VCaP (cell line): ENCODE data around the gene GRK4.

Source experiments
- H3K27ac ChIP-seq: fragments of 450-650 bp; 2 replicates; pipeline ENCODE4 v1.5.1; 2017
- TF ChIP-seq, protein P1 (sequence below): fragments of 450-650 bp; conservative IDR thresholded peaks from 2 replicates; pipeline ENCODE4 v1.5.1; 2017; ENCODE audit warnings: mild to moderate bottlenecking, moderate library complexity

GRK4 gene

DNA sequence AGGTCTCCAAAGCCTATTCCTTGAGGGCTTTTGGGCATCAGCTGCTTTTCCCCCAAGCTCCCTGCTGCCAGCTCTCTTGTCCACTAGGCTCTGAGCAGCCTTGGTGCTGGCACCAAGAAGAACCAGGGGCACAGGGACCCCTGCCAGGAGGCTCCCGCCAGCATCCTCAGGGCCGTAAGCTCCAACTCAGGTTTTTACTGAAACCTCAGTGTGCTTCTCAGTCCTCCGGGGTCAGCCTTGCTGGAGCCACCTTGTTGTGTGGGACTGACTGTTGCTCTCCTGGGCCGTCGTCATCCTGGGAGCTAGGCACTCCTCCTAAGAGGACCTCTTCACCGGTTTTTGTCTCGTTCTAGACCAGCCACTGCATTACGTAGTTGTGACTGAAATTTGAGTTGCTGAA is 39.1 kb upstream of the GRK4 start:
- TF ChIP-seq, protein P1, sequence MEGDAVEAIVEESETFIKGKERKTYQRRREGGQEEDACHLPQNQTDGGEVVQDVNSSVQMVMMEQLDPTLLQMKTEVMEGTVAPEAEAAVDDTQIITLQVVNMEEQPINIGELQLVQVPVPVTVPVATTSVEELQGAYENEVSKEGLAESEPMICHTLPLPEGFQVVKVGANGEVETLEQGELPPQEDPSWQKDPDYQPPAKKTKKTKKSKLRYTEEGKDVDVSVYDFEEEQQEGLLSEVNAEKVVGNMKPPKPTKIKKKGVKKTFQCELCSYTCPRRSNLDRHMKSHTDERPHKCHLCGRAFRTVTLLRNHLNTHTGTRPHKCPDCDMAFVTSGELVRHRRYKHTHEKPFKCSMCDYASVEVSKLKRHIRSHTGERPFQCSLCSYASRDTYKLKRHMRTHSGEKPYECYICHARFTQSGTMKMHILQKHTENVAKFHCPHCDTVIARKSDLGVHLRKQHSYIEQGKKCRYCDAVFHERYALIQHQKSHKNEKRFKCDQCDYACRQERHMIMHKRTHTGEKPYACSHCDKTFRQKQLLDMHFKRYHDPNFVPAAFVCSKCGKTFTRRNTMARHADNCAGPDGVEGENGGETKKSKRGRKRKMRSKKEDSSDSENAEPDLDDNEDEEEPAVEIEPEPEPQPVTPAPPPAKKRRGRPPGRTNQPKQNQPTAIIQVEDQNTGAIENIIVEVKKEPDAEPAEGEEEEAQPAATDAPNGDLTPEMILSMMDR: no peak
- H3K27ac ChIP-seq: peak overlapping the region; percentile 69

DNA sequence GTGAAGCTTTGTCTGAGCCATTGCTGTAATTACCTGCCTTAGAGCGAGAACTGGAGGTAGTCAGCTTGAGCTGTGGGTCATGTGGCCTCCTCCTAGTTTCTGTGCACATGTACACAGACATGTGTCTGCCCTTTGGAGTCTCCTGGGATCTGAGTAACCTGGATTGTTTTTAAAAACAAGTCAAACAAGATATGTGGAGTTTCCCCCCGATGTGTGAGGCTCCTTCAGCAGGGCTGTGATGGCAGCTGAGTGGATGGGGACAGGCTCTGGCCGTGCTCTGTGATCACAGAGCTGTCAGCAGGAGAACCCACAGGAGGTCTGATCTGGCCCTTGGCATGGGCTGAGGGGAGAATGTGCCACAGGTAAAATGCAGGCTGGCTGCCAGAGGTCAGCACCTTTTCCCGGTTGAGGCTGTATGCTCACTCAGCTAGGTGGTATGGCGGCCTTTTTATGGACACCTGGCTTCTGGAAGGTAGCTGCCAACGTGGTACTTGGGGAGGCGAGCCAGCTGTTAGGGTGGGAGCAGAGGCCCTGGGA is 38.5 kb upstream of the GRK4 start:
- H3K27ac ChIP-seq: peak overlapping the region; percentile 69
- TF ChIP-seq, protein P1: no peak

DNA sequence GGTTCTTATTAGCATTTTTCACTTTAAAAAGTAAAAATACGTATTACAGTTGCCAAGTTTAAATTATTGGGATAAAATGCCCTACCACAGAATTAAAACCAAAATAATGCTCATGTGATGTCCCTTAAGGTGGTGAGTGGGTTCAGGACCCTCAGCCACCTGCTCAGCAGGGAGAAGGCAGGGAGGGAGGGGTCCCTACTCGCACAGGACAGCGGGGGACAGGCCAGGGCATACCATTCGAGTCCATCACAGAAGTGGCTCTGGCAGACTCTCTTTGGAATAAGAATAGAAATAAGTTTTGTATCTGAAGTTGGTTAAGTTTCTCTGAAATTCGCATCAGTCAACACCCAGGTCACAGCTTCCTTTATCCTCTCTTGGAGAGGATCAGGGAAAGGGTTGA is 37.9 kb upstream of the GRK4 start:
- peak overlapping the region; percentile 69 for H3K27ac ChIP-seq
- TF ChIP-seq, protein P1: no peak

DNA sequence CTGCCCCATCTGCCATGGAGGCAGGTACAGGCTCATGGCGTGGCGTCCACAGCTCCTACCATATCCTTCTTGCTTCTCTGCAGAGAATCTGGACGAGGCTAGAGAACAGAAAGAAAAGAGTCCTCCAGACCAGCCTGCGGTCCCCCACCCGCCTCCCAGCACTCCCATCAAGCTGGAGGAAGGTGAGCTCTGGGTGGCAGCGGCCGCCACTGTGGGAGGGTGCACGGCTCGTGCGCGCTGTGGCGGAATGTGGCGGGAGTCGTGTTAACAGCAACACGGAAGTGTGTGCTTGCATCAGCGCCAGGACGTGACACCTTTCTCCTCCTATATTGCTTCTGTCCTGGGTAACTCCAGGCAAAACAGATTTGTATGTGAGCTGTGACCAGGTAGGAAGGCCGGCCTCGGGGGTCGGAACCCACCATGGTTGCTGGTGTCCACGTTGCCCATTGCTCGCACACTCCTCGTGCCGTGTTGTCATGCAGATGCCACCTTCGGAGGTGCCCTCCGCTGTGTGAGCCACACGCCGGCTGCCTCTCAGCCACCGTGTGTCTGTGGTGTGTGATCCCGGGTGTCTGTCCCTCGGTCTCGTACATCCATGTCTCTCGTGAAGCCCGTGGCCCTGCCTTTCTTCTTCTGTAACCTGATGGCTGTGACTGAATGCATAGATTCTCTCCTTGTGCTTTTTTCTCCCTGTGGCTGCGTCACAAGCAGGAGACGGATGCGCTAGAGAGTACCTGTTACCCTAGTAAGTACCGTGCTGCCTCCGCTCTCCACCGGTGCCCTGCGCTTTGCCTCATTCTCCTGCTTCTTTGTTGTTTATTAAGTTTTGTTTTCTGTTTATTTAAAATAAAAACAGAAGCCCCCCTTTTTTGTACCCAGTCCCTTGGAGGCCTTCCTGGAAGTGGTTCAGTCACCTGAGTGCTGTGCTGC is 37.2 kb upstream of the GRK4 start:
- peak overlapping the region; percentile 69; the same call in 1 of the 2 replicates for H3K27ac ChIP-seq
- TF ChIP-seq, protein P1: no peak

DNA sequence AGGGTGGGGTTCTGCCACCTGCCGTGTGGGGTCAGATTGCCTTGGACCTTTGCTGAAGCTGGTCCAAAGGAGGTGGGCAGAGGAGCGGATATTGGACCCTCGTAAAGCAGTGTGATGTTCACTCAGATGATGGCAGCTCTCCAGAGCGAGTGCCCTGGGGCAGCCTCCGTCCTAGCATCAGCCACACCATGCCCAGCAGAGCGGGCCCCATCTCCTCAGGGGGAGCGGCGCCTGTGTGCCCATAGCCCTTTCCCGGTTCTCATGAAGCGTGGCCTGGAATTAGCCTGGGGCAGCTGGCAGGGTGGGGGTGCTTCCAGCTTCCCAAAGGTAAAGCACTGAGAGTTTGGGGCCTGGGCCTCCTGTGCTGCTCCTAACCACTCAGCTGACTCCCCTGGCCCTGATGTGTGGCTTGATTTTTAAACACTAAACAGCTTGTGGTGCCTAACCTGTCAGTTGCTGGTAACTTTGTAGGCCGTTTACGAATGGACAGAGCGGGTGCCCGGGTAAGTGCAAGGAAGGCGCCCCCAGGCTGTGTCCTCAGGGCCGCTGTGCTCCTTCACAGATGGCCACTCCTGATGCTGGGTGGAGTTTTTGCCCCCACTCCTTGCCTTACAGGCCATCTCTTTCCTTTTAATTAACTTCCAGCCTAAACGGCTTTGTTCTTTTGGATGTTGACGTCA is 36.2 kb upstream of the GRK4 start:
- TF ChIP-seq, protein P1: no peak
- peak overlapping the region; percentile 34; the same call in 1 of the 2 replicates for H3K27ac ChIP-seq

DNA sequence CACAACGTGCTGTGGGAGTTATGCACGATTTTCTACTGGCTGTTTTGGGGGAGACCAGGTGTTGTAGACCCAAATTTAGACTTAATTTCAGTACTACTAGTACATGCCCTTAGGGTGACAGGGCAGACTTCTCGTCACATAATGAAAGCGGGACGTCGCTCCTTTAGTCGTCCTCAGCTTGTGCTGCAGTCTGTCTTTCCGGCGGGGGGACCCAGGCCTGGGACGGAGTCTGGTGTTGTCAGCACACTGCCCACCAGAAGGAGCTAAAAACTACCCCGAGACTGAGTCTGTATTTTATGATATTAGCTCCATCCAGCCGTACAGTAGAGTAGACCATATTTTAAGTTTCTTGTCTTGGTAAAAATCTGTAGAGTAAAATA is 35.7 kb upstream of the GRK4 start:
- TF ChIP-seq, protein P1: no peak
- H3K27ac ChIP-seq: no peak overlapping the region
